DMS153 (cell line): Measurements from ENCODE around the gene MAPK8.

ENCODE experiments used
- DNase-seq: peaks from one replicate; lab custom pipeline; 2025; lab: John Stamatoyannopoulos, UW

The MAPK8 gene

GRCh38 chr10:48384699-48384982 lies 78.2 kb downstream of the MAPK8 start:
- DNase-seq, result no peak

GRCh38 chr10:48389272-48389671 lies 82.8 kb downstream of the MAPK8 start:
- no peak for DNase-seq

GRCh38 chr10:48389846-48390557 lies 83.5 kb downstream of the MAPK8 start:
- no peak for DNase-seq

- DNase-seq, result no peak
Measured at GRCh38 chr10:48390558-48390871, 84.0 kb downstream of the MAPK8 start.

GRCh38 chr10:48390933-48391845 lies 84.7 kb downstream of the MAPK8 start:
- no peak for DNase-seq

- no peak for DNase-seq
Measured at GRCh38 chr10:48391994-48392393, 85.5 kb downstream of the MAPK8 start.

GRCh38 chr10:48398261-48398660 lies 91.8 kb downstream of the MAPK8 start:
- no peak for DNase-seq

GRCh38 chr10:48399056-48399541 lies 92.6 kb downstream of the MAPK8 start:
- no peak for DNase-seq

- DNase-seq, result no peak
Measured at GRCh38 chr10:48399551-48399950, 93.1 kb downstream of the MAPK8 start.

- no peak for DNase-seq
Measured at GRCh38 chr10:48400129-48400849, 93.8 kb downstream of the MAPK8 start.

GRCh38 chr10:48400850-48401220 lies 94.4 kb downstream of the MAPK8 start:
- no peak for DNase-seq

GRCh38 chr10:48404646-48405045 lies 98.2 kb downstream of the MAPK8 start:
- DNase-seq, result no peak

- no peak for DNase-seq
Measured at GRCh38 chr10:48406204-48406603, 99.7 kb downstream of the MAPK8 start.

- DNase-seq, result no peak
Measured at GRCh38 chr10:48406658-48407057, 100.2 kb downstream of the MAPK8 start.

GRCh38 chr10:48410503-48410902 lies 104.0 kb downstream of the MAPK8 start:
- DNase-seq, result no peak

GRCh38 chr10:48411510-48411909 lies 105.0 kb downstream of the MAPK8 start:
- DNase-seq, result no peak

- no peak for DNase-seq
Measured at GRCh38 chr10:48412081-48412480, 105.6 kb downstream of the MAPK8 start.

GRCh38 chr10:48412933-48413332 lies 106.5 kb downstream of the MAPK8 start:
- DNase-seq, result no peak

GRCh38 chr10:48414160-48414559 lies 107.7 kb downstream of the MAPK8 start:
- DNase-seq, result no peak

- DNase-seq, result no peak
Measured at GRCh38 chr10:48414778-48415177, 108.3 kb downstream of the MAPK8 start.

GRCh38 chr10:48416584-48417232 lies 110.2 kb downstream of the MAPK8 start:
- no peak for DNase-seq

GRCh38 chr10:48417374-48417773 lies 110.9 kb downstream of the MAPK8 start:
- no peak for DNase-seq
